KOPT-K1 (cell line): ENCODE results near the gene NRSN2.
"Not testable (repeated sequence)": the region's sequence is repeated elsewhere in the genome, so short reads cannot be mapped to it uniquely, and the experiment has no call there.

ENCODE experiments used
- H3K27ac ChIP-seq: fragments of 200-600 bp; sonication (generic); 2 replicates; pipeline ENCODE4 v1.5.1; 2016; ENCODE audit warnings: antibody characterized with exemption, mild to moderate bottlenecking, low read depth, low read length; ENCODE audit not compliant: poor library complexity, severe bottlenecking
- H3K36me3 ChIP-seq: fragments of 200-600 bp; sonication (generic); 2 replicates; pipeline ENCODE4 v1.5.1; 2017; ENCODE audit warnings: antibody characterized with exemption, mild to moderate bottlenecking, low read length, moderate library complexity; ENCODE audit not compliant: insufficient read depth
- H3K9me3 ChIP-seq: fragments of 200-600 bp; sonication (generic); 2 replicates; pipeline ENCODE4 v1.5.1; 2017; ENCODE audit warnings: antibody characterized with exemption, low read length, mild to moderate bottlenecking; ENCODE audit not compliant: insufficient read depth, poor library complexity, severe bottlenecking

The NRSN2 gene

GRCh38 chr20:388034-388994 lies 41.4 kb downstream of the NRSN2 start:
- Histone ChIP-seq H3K27ac (no peak overlapping the region), H3K36me3 (peaks cover 59% of the 10 kb centered on the region), H3K9me3 (no peaks in the 10 kb centered on the region)

- Histone ChIP-seq H3K27ac (no peak overlapping the region), H3K9me3 (no peaks in the 10 kb centered on the region), H3K36me3 (peaks cover 68% of the 10 kb centered on the region)
Measured at GRCh38 chr20:389220-389619, 42.3 kb downstream of the NRSN2 start.

- peaks cover 88% of the 10 kb centered on the region for H3K36me3 ChIP-seq
- no peaks in the 10 kb centered on the region for H3K9me3 ChIP-seq
- H3K27ac ChIP-seq, result no peak overlapping the region
Measured at GRCh38 chr20:391041-391711, 44.3 kb downstream of the NRSN2 start.

GRCh38 chr20:393296-393695 lies 46.4 kb downstream of the NRSN2 start:
- H3K36me3 ChIP-seq, result peaks cover 97% of the 10 kb centered on the region
- H3K9me3 ChIP-seq, H3K27ac ChIP-seq: not testable (repeated sequence)

GRCh38 chr20:396252-396618 lies 49.3 kb downstream of the NRSN2 start:
- H3K9me3 ChIP-seq, result no peaks in the 10 kb centered on the region
- no peak overlapping the region for H3K27ac ChIP-seq
- H3K36me3 ChIP-seq, result peaks cover 72% of the 10 kb centered on the region

GRCh38 chr20:396619-397431 lies 49.9 kb downstream of the NRSN2 start:
- Histone ChIP-seq H3K9me3 (no peaks in the 10 kb centered on the region), H3K36me3 (peaks cover 66% of the 10 kb centered on the region), H3K27ac (no peak overlapping the region)

- Histone ChIP-seq H3K27ac (no peak overlapping the region), H3K36me3 (peaks cover 58% of the 10 kb centered on the region), H3K9me3 (no peaks in the 10 kb centered on the region)
Measured at GRCh38 chr20:397432-398237, 50.7 kb downstream of the NRSN2 start.

GRCh38 chr20:399182-399707 lies 52.3 kb downstream of the NRSN2 start:
- H3K36me3 ChIP-seq, result peaks cover 43% of the 10 kb centered on the region
- no peaks in the 10 kb centered on the region for H3K9me3 ChIP-seq
- H3K27ac ChIP-seq, result no peak overlapping the region

GRCh38 chr20:400128-400453 lies 53.2 kb downstream of the NRSN2 start:
- H3K27ac ChIP-seq, result peak overlapping the region; percentile 71
- H3K9me3 ChIP-seq, result no peaks in the 10 kb centered on the region

GRCh38 chr20:400454-401275 lies 53.8 kb downstream of the NRSN2 start:
- peaks cover 28% of the 10 kb centered on the region for H3K36me3 ChIP-seq
- H3K27ac ChIP-seq, result peak overlapping the region; percentile 71
- no peaks in the 10 kb centered on the region for H3K9me3 ChIP-seq

More at GRCh38 chr20:400128-400453, 53.2 kb downstream of the NRSN2 start:
- peaks cover 34% of the 10 kb centered on the region for H3K36me3 ChIP-seq

- Histone ChIP-seq H3K36me3 (peaks cover 16% of the 10 kb centered on the region), H3K9me3 (no peaks in the 10 kb centered on the region), H3K27ac (peak overlapping the region; percentile 71)
Measured at GRCh38 chr20:401682-402495, 55.0 kb downstream of the NRSN2 start.

- Histone ChIP-seq H3K36me3 (peaks cover 10% of the 10 kb centered on the region), H3K27ac (peak overlapping the region; percentile 71), H3K9me3 (no peaks in the 10 kb centered on the region)
Measured at GRCh38 chr20:402496-402885, 55.6 kb downstream of the NRSN2 start.
